Esophagus muscularis mucosa (tissue), 3 donors: ENCODE results near the gene EPHB1.

Source experiments
- CTCF ChIP-seq, 3 experiments: fragments of 200-600 bp in 2 of 3; fragments of 450-650 bp in 1 of 3; sonication (generic) in 2 of 3; IDR thresholded peaks; one replicate each; pipeline ENCODE4 v1.5.1; 2017 to 2019; ENCODE audit warnings: antibody characterized with exemption in 3 of 3, mild to moderate bottlenecking in 2 of 3, moderate library complexity in 1 of 3
- POLR2A ChIP-seq: fragments of 450-650 bp; IDR thresholded peaks from one replicate; pipeline ENCODE4 v1.6.1; 2017; ENCODE audit warnings: antibody characterized with exemption, moderate library complexity, mild to moderate bottlenecking, low read depth
- POLR2AphosphoS5 ChIP-seq, 2 donors: sonication (generic); formaldehyde crosslinking; IDR thresholded peaks; one replicate each; pipeline ENCODE4 v1.6.1; 2017; ENCODE audit warnings: antibody characterized with exemption in 2 of 2

GRCh38 chr3:135155791-135156190, 360.7 kb downstream of the EPHB1 start:
- TF ChIP-seq POLR2AphosphoS5 (IDR thresholded peaks at IDR 0.05) (no peak), CTCF (IDR thresholded peaks at IDR 0.05) (no peak), POLR2A (no peak)
